GM12801 (cell line): ENCODE data around the gene UBE3C.

Experiments used
- TF ChIP-seq, protein P1 (sequence below): IDR thresholded peaks from one replicate; pipeline ENCODE4 v1.5.1; 2011; ENCODE audit warnings: control low read depth; ENCODE audit not compliant: insufficient read length; ENCODE audit errors: extremely low read depth

The UBE3C gene

GRCh38 chr7:157124690-157125089 is 14.0 kb upstream of the UBE3C start:
- TF ChIP-seq, protein P1, sequence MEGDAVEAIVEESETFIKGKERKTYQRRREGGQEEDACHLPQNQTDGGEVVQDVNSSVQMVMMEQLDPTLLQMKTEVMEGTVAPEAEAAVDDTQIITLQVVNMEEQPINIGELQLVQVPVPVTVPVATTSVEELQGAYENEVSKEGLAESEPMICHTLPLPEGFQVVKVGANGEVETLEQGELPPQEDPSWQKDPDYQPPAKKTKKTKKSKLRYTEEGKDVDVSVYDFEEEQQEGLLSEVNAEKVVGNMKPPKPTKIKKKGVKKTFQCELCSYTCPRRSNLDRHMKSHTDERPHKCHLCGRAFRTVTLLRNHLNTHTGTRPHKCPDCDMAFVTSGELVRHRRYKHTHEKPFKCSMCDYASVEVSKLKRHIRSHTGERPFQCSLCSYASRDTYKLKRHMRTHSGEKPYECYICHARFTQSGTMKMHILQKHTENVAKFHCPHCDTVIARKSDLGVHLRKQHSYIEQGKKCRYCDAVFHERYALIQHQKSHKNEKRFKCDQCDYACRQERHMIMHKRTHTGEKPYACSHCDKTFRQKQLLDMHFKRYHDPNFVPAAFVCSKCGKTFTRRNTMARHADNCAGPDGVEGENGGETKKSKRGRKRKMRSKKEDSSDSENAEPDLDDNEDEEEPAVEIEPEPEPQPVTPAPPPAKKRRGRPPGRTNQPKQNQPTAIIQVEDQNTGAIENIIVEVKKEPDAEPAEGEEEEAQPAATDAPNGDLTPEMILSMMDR = no peak

- TF ChIP-seq, protein P1 = no peak
Observed at GRCh38 chr7:157125376-157126223, 13.1 kb upstream of the UBE3C start.

GRCh38 chr7:157126921-157127320 is 11.8 kb upstream of the UBE3C start:
- TF ChIP-seq, protein P1 = no peak

DNA sequence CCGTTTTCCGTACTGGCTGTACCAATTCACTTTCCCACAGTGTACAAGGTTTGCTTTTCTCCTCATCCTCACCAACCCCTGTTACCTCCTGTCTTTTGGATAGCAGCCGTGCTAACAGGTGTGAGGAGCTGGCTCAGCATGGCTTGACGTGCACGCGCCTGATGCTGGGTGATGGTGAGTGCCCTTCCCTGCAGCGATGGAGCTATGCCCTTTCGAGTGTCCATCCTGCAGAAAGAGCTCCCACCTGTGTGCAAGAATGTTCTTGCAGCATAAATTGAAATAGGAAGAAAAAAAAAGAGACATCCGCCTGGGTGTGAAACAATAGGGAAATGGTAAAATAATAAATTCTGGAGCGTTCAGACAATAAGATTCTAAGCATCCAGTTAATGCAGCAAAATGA is 9.5 kb upstream of the UBE3C start:
- TF ChIP-seq, protein P1 = no peak

- TF ChIP-seq, protein P1 = no peak
Observed at GRCh38 chr7:157129907-157130460, 8.7 kb upstream of the UBE3C start.

GRCh38 chr7:157132796-157133195 is 5.9 kb upstream of the UBE3C start:
- TF ChIP-seq, protein P1 = no peak

DNA sequence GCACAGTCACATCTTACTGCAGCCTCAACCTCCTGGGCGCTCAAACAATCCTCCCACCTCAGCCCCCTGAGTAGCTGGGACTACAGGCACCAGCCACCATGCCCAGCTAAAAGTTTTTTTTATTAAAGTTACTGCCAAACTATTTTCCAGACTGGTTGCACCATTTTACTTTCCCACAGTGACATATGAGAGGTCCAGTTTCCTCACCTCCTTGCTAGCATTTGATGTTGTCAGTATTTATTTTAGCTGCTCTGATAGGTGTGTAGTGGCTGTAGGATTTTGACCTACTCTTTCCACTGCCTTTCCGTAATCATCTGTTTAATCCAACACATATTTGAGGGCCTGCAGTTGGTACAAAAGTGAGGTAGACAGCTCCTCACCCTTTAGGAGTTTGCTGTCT is 5.4 kb upstream of the UBE3C start:
- TF ChIP-seq, protein P1 = no peak
